Activated CD8-positive, alpha-beta memory T cell treated with anti-CD3 and anti-CD28 coated beads for 4 hours (primary cell): ENCODE results near the gene SEMA3B.
"Not testable (repeated sequence)": the region's sequence is repeated elsewhere in the genome, so short reads cannot be mapped to it uniquely, and the experiment has no call there.

Experiments used
- DNase-seq, 2 donors: peaks; one replicate each; pipeline ENCODE4 v3.0.0-alpha.2; 2020; ENCODE audit warnings: low read depth in 2 of 2

The SEMA3B gene

GRCh38 chr3:50272911-50273688 is 4.2 kb downstream of the SEMA3B start:
- DNase-seq: peak; percentile 71 to 74

- DNase-seq: no peak
Measured at GRCh38 chr3:50273689-50274065, 4.7 kb downstream of the SEMA3B start.

GRCh38 chr3:50274371-50275104 is 5.6 kb downstream of the SEMA3B start:
- DNase-seq: peak; percentile 30 to 46

GRCh38 chr3:50275141-50275995 is 6.4 kb downstream of the SEMA3B start:
- no peak for DNase-seq

- DNase-seq: no peak
Measured at GRCh38 chr3:50275996-50276761, 7.2 kb downstream of the SEMA3B start.

- no peak for DNase-seq
Measured at GRCh38 chr3:50276762-50277101, 7.8 kb downstream of the SEMA3B start.

GRCh38 chr3:50278123-50278879 is 9.4 kb downstream of the SEMA3B start:
- no peak for DNase-seq

GRCh38 chr3:50278880-50279224 is 9.9 kb downstream of the SEMA3B start, which contains the start of gene LSMEM2:
TSS of gene LSMEM2 (plus strand) at chr3:50279087. CDS start at chr3:50279114, 27 bp downstream.
- DNase-seq: no peak

- DNase-seq: no peak
Measured at GRCh38 chr3:50279255-50280016, 10.5 kb downstream of the SEMA3B start.

GRCh38 chr3:50284121-50284520 is 15.2 kb downstream of the SEMA3B start:
- not testable (repeated sequence) for DNase-seq

GRCh38 chr3:50286322-50287227 is 17.6 kb downstream of the SEMA3B start:
- no peak for DNase-seq

GRCh38 chr3:50287262-50287661 is 18.3 kb downstream of the SEMA3B start:
- no peak for DNase-seq

- DNase-seq: no peak
Measured at GRCh38 chr3:50288387-50289007, 19.6 kb downstream of the SEMA3B start.

- no peak for DNase-seq
Measured at GRCh38 chr3:50289130-50289529, 20.2 kb downstream of the SEMA3B start.

- DNase-seq: no peak
Measured at GRCh38 chr3:50290161-50290641, 21.3 kb downstream of the SEMA3B start.

GRCh38 chr3:50292159-50293078 is 23.5 kb downstream of the SEMA3B start, which contains the start of gene IFRD2:
TSS of gene IFRD2 (minus strand) at chr3:50292429. CDS start at chr3:50292274, 155 bp downstream.
- peak; percentile 89 to 93 for DNase-seq
